Ovary (tissue), 3 donors: ENCODE data around the gene PPM1J.

Source experiments
- CTCF ChIP-seq, 3 donors: fragments of 450-650 bp in 2 of 3; fragments of 200-600 bp in 1 of 3; IDR thresholded peaks; one replicate each; pipeline versions ENCODE4 v1.5.1 to v1.8.0; 2016 to 2022; ENCODE audit warnings: antibody characterized with exemption in 3 of 3, mild to moderate bottlenecking in 1 of 3
- EP300 ChIP-seq: sonication (generic); formaldehyde crosslinking; IDR thresholded peaks from one replicate; pipeline ENCODE4 v1.6.1; 2017; ENCODE audit warnings: antibody characterized with exemption
- POLR2A ChIP-seq: fragments of 450-650 bp; IDR thresholded peaks from one replicate; pipeline ENCODE4 v1.6.1; 2017; ENCODE audit warnings: antibody characterized with exemption, mild to moderate bottlenecking, moderate library complexity
- donor health status: DM: no; HTN: no; CAD: no.

GRCh38 chr1:112711041-112711440 lies 4.1 kb downstream of the PPM1J start:
- TF ChIP-seq CTCF (IDR thresholded peaks at IDR 0.05): no peak
- no peak for TF ChIP-seq POLR2A
- no peak for TF ChIP-seq EP300
